GM23338 (cell line): ENCODE results near the gene AGPAT3. TPM values are rescaled to one million over a fixed set of nuclear protein-coding genes. Genes with fewer than 3 reads are reported as not detected.

Experiments used
- ATAC-seq: fragments of 200-7000 bp; cut with Tn5 transposase; 3 replicates; pipeline ENCODE4 v1.9.1; 2020
- DNase-seq: peaks from one replicate; pipeline ENCODE4 v3.0.0-alpha.2; 2015; ENCODE audit warnings: low spot score
- H2AFZ ChIP-seq: fragments of 200-600 bp; sonication (generic); 2 replicates; pipeline ENCODE4 v1.8.0; 2016; ENCODE audit warnings: antibody characterized with exemption, mild to moderate bottlenecking, moderate library complexity
- H3F3A ChIP-seq: fragments of 200-600 bp; sonication (generic); replicated peaks from 2 replicates; pipeline ENCODE4 v1.8.0; 2017; ENCODE audit warnings: antibody characterized with exemption, mixed run types, low read depth
- H3K27ac ChIP-seq: fragments of 200-600 bp; sonication (generic); 2 replicates; pipeline ENCODE4 v1.6.1; 2016; ENCODE audit warnings: low read depth
- H3K27me3 ChIP-seq: fragments of 200-600 bp; sonication (generic); 2 replicates; pipeline ENCODE4 v1.8.0; 2016; ENCODE audit warnings: mild to moderate bottlenecking, mixed run types, moderate library complexity; ENCODE audit not compliant: insufficient read depth
- H3K36me3 ChIP-seq: fragments of 200-600 bp; sonication (generic); 2 replicates; pipeline ENCODE4 v1.8.0; 2016; ENCODE audit warnings: mild to moderate bottlenecking; ENCODE audit not compliant: insufficient read depth
- H3K4me1 ChIP-seq: fragments of 200-600 bp; sonication (generic); 2 replicates; pipeline ENCODE4 v1.8.0; 2016; ENCODE audit warnings: mild to moderate bottlenecking, moderate library complexity; ENCODE audit not compliant: insufficient read depth
- H3K4me2 ChIP-seq: fragments of 200-600 bp; sonication (generic); 2 replicates; pipeline ENCODE4 v1.7.1; 2017; ENCODE audit warnings: mixed run types
- H3K4me3 ChIP-seq: fragments of 200-600 bp; sonication (generic); 2 replicates; pipeline ENCODE4 v1.6.1; 2016; ENCODE audit warnings: mixed run types
- H3K79me2 ChIP-seq: fragments of 200-600 bp; sonication (generic); replicated peaks from 2 replicates; pipeline ENCODE4 v1.8.0; 2017; ENCODE audit warnings: mild to moderate bottlenecking; ENCODE audit not compliant: insufficient read depth
- H3K9me2 ChIP-seq: fragments of 200-600 bp; sonication (generic); 2 replicates; pipeline ENCODE4 v1.8.0; 2017; ENCODE audit not compliant: insufficient read depth
- H4K20me1 ChIP-seq: fragments of 200-600 bp; sonication (generic); replicated peaks from 2 replicates; pipeline ENCODE4 v1.8.0; 2017; ENCODE audit warnings: mild to moderate bottlenecking; ENCODE audit not compliant: insufficient read depth
- H3K27ac Mint-ChIP-seq: 2 replicates; pipeline ENCODE4 v1.8.0; 2020; ENCODE audit warnings: inconsistent platforms, mild to moderate bottlenecking, moderate library complexity, mixed read lengths
- H3K27me3 Mint-ChIP-seq: 3 replicates; pipeline ENCODE4 v1.8.0; 2022; ENCODE audit warnings: low read depth, mild to moderate bottlenecking, moderate library complexity, mixed read lengths, inconsistent platforms; ENCODE audit not compliant: insufficient read depth, poor library complexity
- H3K36me3 Mint-ChIP-seq: 3 replicates; pipeline ENCODE4 v1.8.0; 2021; ENCODE audit warnings: low read depth, mild to moderate bottlenecking, inconsistent platforms, moderate library complexity, mixed read lengths
- H3K4me1 Mint-ChIP-seq: 3 replicates; pipeline ENCODE4 v1.8.0; 2020; ENCODE audit warnings: mild to moderate bottlenecking, inconsistent platforms, mixed read lengths
- H3K4me3 Mint-ChIP-seq: 3 replicates; pipeline ENCODE4 v1.8.0; 2021; ENCODE audit warnings: moderate library complexity, mild to moderate bottlenecking, inconsistent platforms, mixed read lengths
- H3K9me3 Mint-ChIP-seq: 3 replicates; pipeline ENCODE4 v1.8.0; 2020; ENCODE audit warnings: moderate library complexity, mild to moderate bottlenecking, inconsistent platforms, mixed read lengths
- CREB1 ChIP-seq: fragments of 250-450 bp; sonication (Bioruptor Pico); IDR thresholded peaks from 2 replicates; pipeline ENCODE4 v1.5.0; 2020; ENCODE audit warnings: low read depth, mild to moderate bottlenecking, moderate library complexity
- CTCF ChIP-seq, 2 experiments: fragments of 200-600 bp in 1 of 2; sonication (generic) in 1 of 2; conservative IDR thresholded peaks; 2 replicates each; pipeline versions ENCODE4 v1.5.1 to v1.6.1; 2016 to 2017; ENCODE audit warnings: antibody characterized with exemption in 2 of 2, low read depth in 2 of 2, mild to moderate bottlenecking in 2 of 2, moderate library complexity in 1 of 2
- EZH2 ChIP-seq: fragments of 200-600 bp; sonication (generic); IDR thresholded peaks from one replicate; pipeline ENCODE4 v1.8.0; 2017; ENCODE audit warnings: antibody characterized with exemption, mild to moderate bottlenecking, low read depth; ENCODE audit not compliant: unreplicated experiment
- EZH2phosphoT487 ChIP-seq: fragments of 200-600 bp; sonication (generic); IDR thresholded peaks from one replicate; pipeline ENCODE4 v1.8.1; 2018; ENCODE audit warnings: antibody characterized with exemption; ENCODE audit not compliant: unreplicated experiment
- JUNB ChIP-seq: IDR thresholded peaks from one replicate; pipeline ENCODE4 v1.6.1; 2016; ENCODE audit warnings: antibody characterized with exemption; ENCODE audit not compliant: unreplicated experiment
- NANOG ChIP-seq: IDR thresholded peaks from 2 replicates; pipeline ENCODE4 v1.6.1; 2016; ENCODE audit warnings: antibody characterized with exemption, borderline replicate concordance
- ZNF114 ChIP-seq: fragments of 250-450 bp; sonication (Bioruptor Pico); IDR thresholded peaks from 2 replicates; pipeline ENCODE4 v1.5.0; 2020; ENCODE audit warnings: mild to moderate bottlenecking, moderate library complexity
- ZNF331 ChIP-seq: fragments of 250-450 bp; sonication (Bioruptor Pico); IDR thresholded peaks from 2 replicates; pipeline ENCODE4 v1.5.0; 2020; ENCODE audit warnings: low read depth, mild to moderate bottlenecking, moderate library complexity
- ZNF462 ChIP-seq: fragments of 250-450 bp; sonication (Bioruptor Pico); IDR thresholded peaks from 2 replicates; pipeline ENCODE4 v1.5.0; 2020; ENCODE audit warnings: mild to moderate bottlenecking, moderate library complexity
- polyA plus RNA-seq: library from polyadenylated mRNA; unstranded; fragments of >200 nt; fragmentation: Nextera tagmentation; extraction: Ambion mirVana; gene quantifications from 2 replicates; pipeline ENCODE4 v1.2.1, GENCODE V29; 2016
- total RNA-seq: library from RNA; depleted of rRNA; stranded (reverse); fragments of >200 nt; shearing (Covaris generic); gene quantifications from 2 replicates; pipeline ENCODE4 v1.2.3, GENCODE V29; 2014
- TF ChIP-seq, protein P1 (sequence below): IDR thresholded peaks from 2 replicates; pipeline ENCODE4 v1.6.1; 2016; ENCODE audit warnings: antibody characterized with exemption
- TF ChIP-seq, protein P2 (sequence below): IDR thresholded peaks from one replicate; pipeline ENCODE4 v1.6.1; 2018; ENCODE audit warnings: antibody characterized with exemption; ENCODE audit not compliant: unreplicated experiment

AGPAT3 gene
- total and polyA plus RNA-seq, 2 experiments from 2014 or later = 2.1 to 6.1 TPM

GRCh38 chr21:43908167-43908566 lies 43.1 kb downstream of the AGPAT3 start:
- Histone ChIP-seq H3K79me2 (no peaks in the 10 kb centered on the region), H4K20me1 (no peaks in the 10 kb centered on the region), H2AFZ (no peak overlapping the region), H3K9me2 (no peaks in the 10 kb centered on the region), H3K4me2 (no peak overlapping the region), H3K36me3 (no peaks in the 10 kb centered on the region), H3K27me3 (no peaks in the 10 kb centered on the region), H3K4me1 (no peaks in the 10 kb centered on the region), H3K4me3 (no peak overlapping the region), H3K27ac (no peak overlapping the region), H3F3A (no peaks in the 10 kb centered on the region)
- Mint-ChIP-seq H3K4me3 (no peak overlapping the region), H3K27me3 (peaks cover 3% of the 10 kb centered on the region), H3K27ac (no peak overlapping the region), H3K9me3 (no peaks in the 10 kb centered on the region), H3K36me3 (no peaks in the 10 kb centered on the region), H3K4me1 (no peaks in the 10 kb centered on the region; the same call in 1 of the 3 replicates)
- TF ChIP-seq ZNF462 (no peak), EZH2 (no peak), CTCF (conservative IDR thresholded peaks at IDR 0.05; ENCODE audit: low read depth in 2 of 2) (no peak), JUNB (no peak), CREB1 (CRISPR knock-in tag) (no peak), ZNF114 (no peak), EZH2phosphoT487 (no peak), NANOG (no peak), ZNF331 (CRISPR knock-in tag) (no peak)
- TF ChIP-seq, protein P1, sequence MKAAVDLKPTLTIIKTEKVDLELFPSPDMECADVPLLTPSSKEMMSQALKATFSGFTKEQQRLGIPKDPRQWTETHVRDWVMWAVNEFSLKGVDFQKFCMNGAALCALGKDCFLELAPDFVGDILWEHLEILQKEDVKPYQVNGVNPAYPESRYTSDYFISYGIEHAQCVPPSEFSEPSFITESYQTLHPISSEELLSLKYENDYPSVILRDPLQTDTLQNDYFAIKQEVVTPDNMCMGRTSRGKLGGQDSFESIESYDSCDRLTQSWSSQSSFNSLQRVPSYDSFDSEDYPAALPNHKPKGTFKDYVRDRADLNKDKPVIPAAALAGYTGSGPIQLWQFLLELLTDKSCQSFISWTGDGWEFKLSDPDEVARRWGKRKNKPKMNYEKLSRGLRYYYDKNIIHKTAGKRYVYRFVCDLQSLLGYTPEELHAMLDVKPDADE = no peak
- TF ChIP-seq, protein P2, sequence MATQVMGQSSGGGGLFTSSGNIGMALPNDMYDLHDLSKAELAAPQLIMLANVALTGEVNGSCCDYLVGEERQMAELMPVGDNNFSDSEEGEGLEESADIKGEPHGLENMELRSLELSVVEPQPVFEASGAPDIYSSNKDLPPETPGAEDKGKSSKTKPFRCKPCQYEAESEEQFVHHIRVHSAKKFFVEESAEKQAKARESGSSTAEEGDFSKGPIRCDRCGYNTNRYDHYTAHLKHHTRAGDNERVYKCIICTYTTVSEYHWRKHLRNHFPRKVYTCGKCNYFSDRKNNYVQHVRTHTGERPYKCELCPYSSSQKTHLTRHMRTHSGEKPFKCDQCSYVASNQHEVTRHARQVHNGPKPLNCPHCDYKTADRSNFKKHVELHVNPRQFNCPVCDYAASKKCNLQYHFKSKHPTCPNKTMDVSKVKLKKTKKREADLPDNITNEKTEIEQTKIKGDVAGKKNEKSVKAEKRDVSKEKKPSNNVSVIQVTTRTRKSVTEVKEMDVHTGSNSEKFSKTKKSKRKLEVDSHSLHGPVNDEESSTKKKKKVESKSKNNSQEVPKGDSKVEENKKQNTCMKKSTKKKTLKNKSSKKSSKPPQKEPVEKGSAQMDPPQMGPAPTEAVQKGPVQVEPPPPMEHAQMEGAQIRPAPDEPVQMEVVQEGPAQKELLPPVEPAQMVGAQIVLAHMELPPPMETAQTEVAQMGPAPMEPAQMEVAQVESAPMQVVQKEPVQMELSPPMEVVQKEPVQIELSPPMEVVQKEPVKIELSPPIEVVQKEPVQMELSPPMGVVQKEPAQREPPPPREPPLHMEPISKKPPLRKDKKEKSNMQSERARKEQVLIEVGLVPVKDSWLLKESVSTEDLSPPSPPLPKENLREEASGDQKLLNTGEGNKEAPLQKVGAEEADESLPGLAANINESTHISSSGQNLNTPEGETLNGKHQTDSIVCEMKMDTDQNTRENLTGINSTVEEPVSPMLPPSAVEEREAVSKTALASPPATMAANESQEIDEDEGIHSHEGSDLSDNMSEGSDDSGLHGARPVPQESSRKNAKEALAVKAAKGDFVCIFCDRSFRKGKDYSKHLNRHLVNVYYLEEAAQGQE = no peak
- DNase-seq (no peak), ATAC-seq (no peak)
